ENCODE data around the gene ZSWIM4.

ZSWIM4 gene

GRCh38 chr19:13841962-13842290 lies 46.7 kb downstream of the ZSWIM4 start:
- H3K36me3 ChIP-seq (replicated peaks) = peaks cover 36% of the 10 kb centered on the region
- H3K4me3 ChIP-seq (ENCODE audit: low read depth, low read length) = peak overlapping the region; percentile 80
- no peaks in the 10 kb centered on the region for H3K27me3 ChIP-seq (replicated peaks)
- peak overlapping the region; percentile 96 for H3K27ac ChIP-seq
- DNase-seq = no peak
- in situ Hi-C loops (cut with HindIII; ENCODE audit: low pct_ligation_motif_present, low sequenced_read_pairs) = no loop called here
- no peak for TF ChIP-seq CTCF (IDR thresholded peaks at IDR 0.05; ENCODE audit: low read depth, low read length, missing control alignments)

- H3K4me3 ChIP-seq (ENCODE audit: low read depth, low read length) = peak overlapping the region; percentile 80
- DNase-seq = no peak
- in situ Hi-C loops (cut with HindIII; ENCODE audit: low pct_ligation_motif_present, low sequenced_read_pairs) = no loop called here
Measured at GRCh38 chr19:13842291-13843103, 47.3 kb downstream of the ZSWIM4 start.

GRCh38 chr19:13843104-13843921 lies 48.1 kb downstream of the ZSWIM4 start:
- TF ChIP-seq CTCF (IDR thresholded peaks at IDR 0.05; ENCODE audit: low read depth, low read length, missing control alignments) = no peak
- in situ Hi-C loops (cut with HindIII; ENCODE audit: low pct_ligation_motif_present, low sequenced_read_pairs) = no loop called here
- Histone ChIP-seq H3K4me3 (ENCODE audit: low read depth, low read length) (peak overlapping the region; percentile 61), H3K27ac (peak overlapping the region; percentile 96), H3K36me3 (replicated peaks) (peaks cover 26% of the 10 kb centered on the region), H3K27me3 (replicated peaks) (no peaks in the 10 kb centered on the region)
- DNase-seq = no peak

More at GRCh38 chr19:13842291-13843103, 47.3 kb downstream of the ZSWIM4 start:
- Histone ChIP-seq H3K36me3 (replicated peaks) (peaks cover 32% of the 10 kb centered on the region), H3K27ac (peak overlapping the region; percentile 96), H3K27me3 (replicated peaks) (no peaks in the 10 kb centered on the region)
- no peak for TF ChIP-seq CTCF (IDR thresholded peaks at IDR 0.05; ENCODE audit: low read depth, low read length, missing control alignments)

GRCh38 chr19:13844130-13844631 lies 48.9 kb downstream of the ZSWIM4 start:
- H3K27ac ChIP-seq = no peak overlapping the region
- in situ Hi-C loops (cut with HindIII; ENCODE audit: low pct_ligation_motif_present, low sequenced_read_pairs) = no loop called here
- no peak for TF ChIP-seq CTCF (IDR thresholded peaks at IDR 0.05; ENCODE audit: low read depth, low read length, missing control alignments)
- DNase-seq = no peak
- H3K27me3 ChIP-seq (replicated peaks) = no peaks in the 10 kb centered on the region
- H3K36me3 ChIP-seq (replicated peaks) = peaks cover 20% of the 10 kb centered on the region
- no peak overlapping the region for H3K4me3 ChIP-seq (ENCODE audit: low read depth, low read length)

- Histone ChIP-seq H3K27me3 (replicated peaks) (no peaks in the 10 kb centered on the region), H3K36me3 (replicated peaks) (peaks cover 6% of the 10 kb centered on the region), H3K27ac (peak overlapping the region; percentile 96), H3K4me3 (ENCODE audit: low read depth, low read length) (peak overlapping the region; percentile 29)
- peak; percentile 96 for DNase-seq
- no peak for TF ChIP-seq CTCF (IDR thresholded peaks at IDR 0.05; ENCODE audit: low read depth, low read length, missing control alignments)
- in situ Hi-C loops (cut with HindIII; ENCODE audit: low pct_ligation_motif_present, low sequenced_read_pairs) = no loop called here
Measured at GRCh38 chr19:13846557-13847406, 51.5 kb downstream of the ZSWIM4 start.

Measured in brain microvascular endothelial cell (primary cell).